Measurements from ENCODE around the gene RBMS2. TPM values are rescaled to one million over a fixed set of nuclear protein-coding genes. Genes with fewer than 3 reads are reported as not detected.
A peak's percentile ranks its signal among the peaks of the same experiment; 100 is the strongest.

RBMS2 gene
- total and polyA plus RNA-seq, 10 of the 15 experiments (the other 5 are each of a cell fraction or from before 2014, with no cell fraction given): 0.56 to 7.1 (median 2.4) TPM

GRCh38 chr12:56601503-56601902, 79.9 kb downstream of the RBMS2 start:
- Histone ChIP-seq H4K20me1 (ENCODE audit: control insufficient read depth, insufficient read depth) (no peaks in the 10 kb centered on the region; the same call in 1 of the 2 replicates), H3K27me3 (replicated peaks in 1 of 2; ENCODE audit: control insufficient read depth in 2 of 2, insufficient read depth in 2 of 2, low read length in 1 of 2) (no peaks in the 10 kb centered on the region), H3K9me3 (replicated peaks; ENCODE audit: control insufficient read depth, insufficient read depth, low read length) (no peaks in the 10 kb centered on the region), H3K27ac (ENCODE audit: control insufficient read depth, insufficient read depth) (no peak overlapping the region), H3K9ac (ENCODE audit: control insufficient read depth, insufficient read depth, low read length) (no peak overlapping the region), H2AFZ (ENCODE audit: control insufficient read depth, low read depth, low read length) (no peak overlapping the region), H3K36me3 (ENCODE audit: control insufficient read depth in 2 of 2, insufficient read depth in 2 of 2, low read length in 1 of 2) (peaks cover 47 to 71% of the 10 kb centered on the region in 2 experiments), H3K4me1 (ENCODE audit: control insufficient read depth, insufficient read depth, low read length) (no peaks in the 10 kb centered on the region; the same call in 1 of the 2 replicates), H3K4me2 (ENCODE audit: control insufficient read depth, insufficient read depth) (no peak overlapping the region), H3K79me2 (ENCODE audit: control insufficient read depth, insufficient read depth, low read length) (no peaks in the 10 kb centered on the region), H3K4me3 (no peak overlapping the region)
- ChIA-PET CTCF (interaction anchor here (0.5 to 3.9 kb wide), 14 partner anchors 10 to 400 kb away, joined by 3 to 43 read pairs (median 4); no protein-coding TSS in a partner anchor), RAD21 (ENCODE audit: unreplicated experiment) (interaction anchor here (1.5 to 1.6 kb wide), 2 partner anchors 27 to 35 kb away, joined by 5 to 13 read pairs; no protein-coding TSS in a partner anchor), POLR2A (interaction anchor here (1.0 to 2.2 kb wide), 4 partner anchors 24 to 115 kb away, joined by 3 to 10 read pairs (median 6); no protein-coding TSS in a partner anchor), SMC1A (ENCODE audit: uncharacterized antibody, unreplicated experiment) (interaction anchor here (0.7 to 2.1 kb wide), 7 partner anchors 12 to 37 kb away, joined by 3 to 16 read pairs (median 5); no protein-coding TSS in a partner anchor)
- in situ Hi-C loops (cut with MboI): no loop called here
- DNase-seq (ENCODE audit: low read depth, low spot score): no peak
- TF ChIP-seq MLLT1 (IDR thresholded peaks at IDR 0.05): no peak
- no peak for TF ChIP-seq HCFC1 (IDR thresholded peaks at IDR 0.05; ENCODE audit: low read length)
- peak; percentile 36 to 46 (median 39); a peak in 4 of 6 replicates for TF ChIP-seq CTCF (IDR thresholded peaks at IDR 0.05 in 2 of 3, conservative IDR thresholded peaks at IDR 0.05 in 1 of 3; ENCODE audit: control insufficient read depth in 2 of 3, extremely low read depth in 1 of 3, insufficient read depth in 1 of 3, low read depth in 3 of 3, low read length in 3 of 3)
- TF ChIP-seq SREBF2 (IDR thresholded peaks at IDR 0.05; ENCODE audit: low read length): no peak
- TF ChIP-seq RAD21 (IDR thresholded peaks at IDR 0.05; ENCODE audit: insufficient read depth, low read depth, low read length): peak; percentile 37; the same call in 1 of the 2 replicates
- no peak for TF ChIP-seq PKNOX1 (IDR thresholded peaks at IDR 0.05)
- TF ChIP-seq DPF2 (IDR thresholded peaks at IDR 0.05): no peak
- peak; percentile 34; the same call in 1 of the 2 replicates for TF ChIP-seq SMC3 (IDR thresholded peaks at IDR 0.05; ENCODE audit: borderline replicate concordance, low read length)
- TF ChIP-seq MYB (IDR thresholded peaks at IDR 0.05; ENCODE audit: borderline replicate concordance, low read depth, low read length): no peak
- TF ChIP-seq MTA3 (IDR thresholded peaks at IDR 0.05; ENCODE audit: borderline replicate concordance, low read length): no peak
- no peak for TF ChIP-seq NFYA (IDR thresholded peaks at IDR 0.05; ENCODE audit: borderline replicate concordance, low read depth, low read length)
- peak; percentile 73 for ATAC-seq
- no TSS peak for BruUV-seq (replicated peaks)
- 100% methylated on average over 3 of the region's 3 CpGs for WGBS (ENCODE audit: insufficient coverage, insufficient replicate concordance, low lambda C conversion rate, missing lambda C conversion rate)
- intact Hi-C loops (cut with micrococcal nuclease; ENCODE audit: unreplicated experiment): no loop called here
- FAIRE-seq: no peak
